NCI-H226 (cell line): ENCODE data around the gene PCNX1.
"Not testable (repeated sequence)": the region's sequence is repeated elsewhere in the genome, so short reads cannot be mapped to it uniquely, and the experiment has no call there.

ENCODE experiments used
- DNase-seq: peaks from one replicate; pipeline ENCODE4 v3.0.0-alpha.2; 2015

Gene PCNX1

DNA sequence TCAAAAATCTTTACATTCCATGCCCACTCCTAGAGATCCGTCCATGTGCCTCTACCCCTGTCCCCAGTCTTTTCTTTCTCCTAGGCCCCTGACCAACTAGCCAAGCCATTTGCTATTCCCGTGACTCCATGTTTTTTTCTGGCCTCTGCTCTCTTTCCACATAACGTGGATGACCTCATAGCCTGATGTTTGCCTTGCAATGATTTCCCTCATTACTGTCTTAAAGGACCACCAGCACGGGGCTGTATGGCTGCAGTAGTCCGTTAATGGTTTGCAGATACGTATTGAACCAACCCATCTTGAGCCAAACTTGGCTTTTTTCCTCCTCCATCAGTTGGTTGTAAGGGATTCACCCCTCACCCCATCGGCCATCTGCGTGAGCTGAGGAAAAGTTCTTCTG lies 226.0 kb downstream of the PCNX1 start:
- DNase-seq, result no peak

DNA sequence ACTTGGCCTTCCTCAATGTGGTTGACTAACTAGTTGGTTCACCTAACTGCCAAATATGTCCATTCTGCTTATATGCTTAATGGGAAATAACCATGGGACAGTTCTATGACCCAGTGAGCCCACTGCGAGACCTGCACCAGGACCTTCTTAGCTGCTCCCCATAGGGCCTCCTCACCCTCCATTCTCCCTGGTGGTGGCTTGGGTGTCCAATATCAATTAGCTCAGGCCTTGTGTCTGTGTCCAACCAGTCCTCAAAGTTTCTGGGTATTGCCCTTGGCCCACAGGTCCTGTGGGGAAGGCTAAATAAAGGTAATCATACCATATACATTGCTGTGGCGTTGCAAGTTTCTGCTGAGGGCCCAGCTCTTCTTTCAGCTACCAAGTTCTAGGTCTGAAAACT lies 228.2 kb downstream of the PCNX1 start:
- DNase-seq, result no peak

DNA sequence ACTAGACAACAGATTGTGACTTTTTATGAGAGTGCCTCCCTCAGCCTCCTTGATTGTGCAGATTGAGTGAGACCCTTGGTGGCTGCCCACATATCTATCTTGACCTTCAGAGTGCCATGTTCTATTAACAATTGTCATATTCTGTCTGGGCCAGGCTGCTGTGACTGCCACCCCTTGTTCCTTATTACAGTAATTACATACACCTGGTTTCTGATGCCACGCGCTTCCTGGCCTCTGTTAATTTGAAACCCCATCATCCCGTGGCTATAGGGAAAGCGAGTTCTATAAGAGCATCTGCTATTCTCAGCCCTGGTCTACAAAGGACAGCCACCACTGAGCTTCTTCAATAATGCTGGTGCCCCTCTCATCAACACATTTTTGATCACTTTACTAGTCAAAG lies 228.7 kb downstream of the PCNX1 start:
- DNase-seq, result no peak

DNA sequence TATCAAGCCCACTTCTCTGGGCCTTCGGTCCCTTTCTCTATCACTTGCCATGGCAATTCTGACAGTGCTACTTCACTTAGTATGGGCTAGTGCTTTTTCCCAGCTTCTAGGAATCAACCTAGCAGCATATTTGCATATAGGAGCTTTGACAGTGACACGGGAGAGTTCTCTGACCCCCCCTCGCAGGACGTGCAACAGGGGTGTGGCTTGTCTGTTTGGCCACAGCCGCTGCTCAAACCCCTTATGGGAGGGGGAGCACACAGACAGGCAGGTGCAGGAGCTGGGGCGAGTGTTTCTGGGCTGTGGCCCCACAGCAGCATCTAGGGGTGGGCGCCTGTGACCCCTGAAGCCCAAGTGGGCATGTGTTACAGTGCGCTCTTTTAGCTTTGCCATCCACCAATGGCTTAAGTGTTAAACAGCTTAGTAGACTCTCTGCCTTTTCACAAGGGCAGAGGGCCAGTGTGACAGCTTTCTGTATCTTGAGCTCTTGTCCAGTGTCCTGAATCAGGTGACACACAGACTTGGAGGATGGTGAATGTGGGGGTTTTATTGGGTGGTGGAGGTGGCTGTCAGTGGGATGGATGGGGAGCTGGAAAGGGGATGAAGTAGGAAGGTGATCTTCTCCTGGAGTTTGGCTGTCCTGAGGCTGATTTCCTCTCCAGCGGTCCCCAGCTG lies 229.3 kb downstream of the PCNX1 start:
- DNase-seq, result no peak

DNA sequence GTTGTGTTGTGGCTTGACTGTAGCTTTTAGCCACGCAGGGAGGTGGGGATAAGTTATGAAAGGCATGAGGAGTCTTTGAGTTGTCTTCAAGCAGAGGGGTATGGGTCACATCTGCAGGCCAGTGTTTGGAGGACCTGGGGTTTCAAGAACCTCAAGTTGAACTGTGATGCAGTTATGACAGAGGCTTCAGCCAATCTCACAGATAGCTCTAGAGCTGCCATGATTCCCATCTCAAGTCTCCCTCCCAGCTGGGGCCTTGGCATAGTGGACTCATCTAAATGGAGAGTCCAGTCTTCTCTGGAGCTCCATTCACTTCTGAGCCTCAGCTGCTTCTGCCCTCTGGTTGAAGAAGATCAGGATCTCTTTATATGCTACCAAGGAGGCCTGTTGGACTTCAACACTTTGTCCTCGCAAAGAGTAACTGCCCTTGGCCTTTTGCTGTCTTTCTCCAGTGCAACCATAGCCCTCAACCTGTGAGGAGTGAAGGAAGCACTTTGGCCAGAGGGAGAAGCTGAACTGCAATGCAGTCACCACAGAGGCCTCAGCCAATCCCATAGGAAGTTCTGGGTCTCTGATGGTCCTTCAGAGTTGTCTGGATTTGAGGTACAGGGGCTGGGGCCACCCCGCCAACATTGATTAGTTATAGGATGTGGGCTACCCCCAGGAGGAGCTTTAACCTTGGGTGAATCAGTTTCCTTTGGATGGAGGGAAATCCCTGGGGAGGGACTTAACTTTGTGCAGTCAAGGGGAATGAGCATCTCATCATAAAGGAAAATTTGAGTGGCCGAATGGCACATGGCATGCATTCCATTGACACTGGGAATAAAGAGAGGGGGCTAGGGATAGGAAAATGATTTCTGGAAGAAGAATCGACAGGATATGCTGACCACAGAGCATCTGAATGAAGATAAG lies 230.5 kb downstream of the PCNX1 start:
- no peak for DNase-seq

DNA sequence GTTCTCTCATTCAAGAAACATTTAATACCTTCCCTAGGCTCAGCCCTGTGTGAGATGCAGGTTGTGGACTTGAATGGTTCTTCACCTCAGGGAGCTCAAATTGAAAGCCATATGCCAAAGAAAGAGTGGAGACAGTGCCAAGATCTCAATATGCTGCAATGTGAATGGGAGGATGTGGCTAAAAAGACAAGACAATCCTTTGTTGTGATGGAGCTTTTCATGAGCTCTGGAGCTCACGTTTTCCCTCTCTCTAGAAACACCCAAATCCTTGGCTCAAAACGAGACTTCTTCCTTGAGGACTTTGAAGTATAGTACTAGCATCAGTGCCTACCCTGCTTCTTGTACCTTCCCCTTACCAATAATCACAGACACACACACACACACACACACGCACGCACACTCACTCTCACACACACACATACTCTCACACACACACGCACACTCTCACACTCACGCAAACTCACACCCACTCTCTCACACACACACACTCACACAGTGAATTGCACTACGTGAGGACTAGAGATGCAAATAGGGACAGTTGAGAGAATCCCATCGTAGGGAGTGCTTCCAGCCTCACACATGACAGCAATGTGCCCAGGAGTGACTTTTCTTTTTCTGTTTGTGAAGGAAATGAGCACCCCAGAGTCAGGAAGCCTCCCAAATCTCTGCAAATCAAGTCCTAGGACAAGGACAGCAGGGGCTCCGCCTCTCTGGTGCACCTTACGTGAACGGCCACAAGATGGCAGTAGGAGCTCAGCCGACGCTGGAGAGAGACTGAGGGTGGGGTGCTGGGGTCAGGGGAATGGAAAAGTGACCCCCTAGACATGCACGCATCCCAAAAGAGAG lies 231.4 kb downstream of the PCNX1 start:
- peak; percentile 33 for DNase-seq

DNA sequence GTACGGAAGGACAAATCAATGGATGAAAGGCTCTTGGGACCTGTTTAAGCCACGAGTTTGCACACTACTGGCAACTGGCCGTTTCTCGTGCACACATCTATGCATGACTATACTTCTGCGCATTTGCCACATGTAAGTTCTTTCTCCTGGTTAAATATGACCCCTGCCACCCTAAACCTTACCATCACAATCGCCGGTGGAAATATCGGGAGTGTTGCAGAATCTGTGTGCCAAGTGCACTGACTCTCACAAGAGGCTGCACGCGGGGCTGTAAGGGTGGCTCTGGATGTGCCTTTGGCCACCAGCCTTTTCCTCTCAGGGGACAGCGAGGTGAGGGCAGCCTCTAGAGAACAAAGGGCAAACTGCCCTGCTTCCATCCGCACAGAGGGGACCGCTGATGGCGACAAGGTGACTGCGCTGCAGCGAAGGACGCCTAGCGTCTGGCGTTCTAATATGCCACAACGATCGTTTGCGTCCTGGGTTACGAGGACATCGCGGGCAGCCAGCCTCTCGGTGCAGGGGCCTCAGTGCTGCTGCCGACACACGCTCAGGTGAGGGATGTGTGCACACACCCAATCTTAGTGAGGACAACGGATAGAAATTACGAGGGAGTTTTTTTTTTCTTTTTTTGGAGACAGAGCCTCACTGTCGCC lies 232.2 kb downstream of the PCNX1 start:
- no peak for DNase-seq

DNA sequence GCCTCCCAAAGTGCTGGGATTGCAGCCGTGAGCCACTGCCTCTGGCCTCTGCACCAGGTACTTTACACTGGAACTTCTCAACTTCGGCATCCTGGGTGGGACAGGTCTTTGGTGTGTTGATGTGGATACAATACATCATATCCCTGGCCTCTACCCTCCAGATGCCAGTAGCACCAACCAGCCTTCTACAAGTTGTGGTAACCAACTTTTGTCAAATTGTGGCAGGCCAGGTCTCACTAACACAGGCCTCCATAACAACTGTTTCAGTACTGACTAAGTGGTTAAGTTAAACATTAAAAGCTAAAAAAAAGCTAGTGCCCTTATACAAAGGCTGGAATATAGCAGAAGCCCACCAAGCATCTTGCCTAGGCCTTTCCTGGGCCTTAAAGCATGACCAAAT lies 232.9 kb downstream of the PCNX1 start:
- DNase-seq, result no peak

DNA sequence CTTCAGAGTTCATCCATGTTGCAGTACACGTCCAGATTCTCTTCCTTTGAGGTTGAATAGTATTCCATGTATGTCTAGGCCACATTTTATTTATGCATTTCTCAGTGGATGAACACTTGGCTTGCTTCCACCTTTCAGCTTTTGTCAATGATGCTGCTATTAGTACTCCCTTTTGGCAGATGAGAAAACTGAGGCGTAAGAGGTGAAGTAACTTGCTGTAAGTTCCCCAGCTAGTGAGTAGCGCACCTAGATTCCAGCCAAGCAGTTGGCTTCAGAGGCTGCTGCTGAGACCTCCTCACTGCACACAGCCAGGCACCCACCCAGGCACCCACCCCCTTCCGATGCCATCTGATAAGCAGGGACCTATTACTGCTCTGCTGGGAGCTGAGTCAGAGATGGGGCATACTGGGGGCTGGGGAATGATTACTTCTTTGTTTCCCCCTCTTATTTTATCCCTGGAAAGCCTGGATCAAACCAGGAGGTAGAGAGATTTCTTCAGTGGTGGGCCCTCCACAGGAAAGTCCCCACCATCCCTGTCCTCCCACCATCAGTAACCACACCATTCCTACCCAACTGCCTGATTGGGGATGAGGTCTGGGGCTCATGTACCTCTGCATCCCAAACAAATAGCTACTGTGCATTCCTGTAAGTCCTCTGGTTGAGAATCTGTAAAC lies 234.6 kb downstream of the PCNX1 start:
- DNase-seq, result peak; percentile 16

DNA sequence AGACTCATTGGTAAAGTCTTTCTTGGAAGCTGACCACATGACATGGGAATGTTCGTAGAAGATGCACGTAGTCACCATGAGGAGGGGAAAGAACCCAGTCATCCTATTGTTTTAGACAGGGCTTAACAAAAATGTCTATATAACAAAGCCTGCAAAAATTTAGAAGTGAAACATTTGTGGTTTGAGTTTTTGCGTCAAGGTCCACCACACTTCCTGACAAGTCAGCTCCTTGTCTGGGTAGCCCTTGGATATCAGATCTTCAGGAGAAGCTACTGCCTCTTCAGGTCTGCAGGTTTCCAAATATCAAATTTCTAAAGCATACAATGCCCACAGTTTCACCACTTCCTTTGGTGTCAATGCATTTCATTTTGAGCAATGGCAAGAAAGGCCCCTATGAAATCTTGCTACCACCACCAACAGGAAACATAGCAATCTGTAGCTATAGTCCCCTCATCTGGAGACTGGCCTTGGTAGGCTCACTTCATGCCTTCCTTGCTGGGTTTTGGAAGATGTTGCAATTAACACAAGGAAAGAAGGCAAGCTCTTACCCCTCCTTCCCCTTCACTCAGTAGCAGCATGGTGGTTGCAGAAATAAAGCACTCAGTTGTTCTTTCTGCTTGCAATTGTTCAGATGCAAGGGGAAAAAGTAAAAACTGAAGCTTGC lies 235.2 kb downstream of the PCNX1 start:
- DNase-seq, result peak; percentile 93

DNA sequence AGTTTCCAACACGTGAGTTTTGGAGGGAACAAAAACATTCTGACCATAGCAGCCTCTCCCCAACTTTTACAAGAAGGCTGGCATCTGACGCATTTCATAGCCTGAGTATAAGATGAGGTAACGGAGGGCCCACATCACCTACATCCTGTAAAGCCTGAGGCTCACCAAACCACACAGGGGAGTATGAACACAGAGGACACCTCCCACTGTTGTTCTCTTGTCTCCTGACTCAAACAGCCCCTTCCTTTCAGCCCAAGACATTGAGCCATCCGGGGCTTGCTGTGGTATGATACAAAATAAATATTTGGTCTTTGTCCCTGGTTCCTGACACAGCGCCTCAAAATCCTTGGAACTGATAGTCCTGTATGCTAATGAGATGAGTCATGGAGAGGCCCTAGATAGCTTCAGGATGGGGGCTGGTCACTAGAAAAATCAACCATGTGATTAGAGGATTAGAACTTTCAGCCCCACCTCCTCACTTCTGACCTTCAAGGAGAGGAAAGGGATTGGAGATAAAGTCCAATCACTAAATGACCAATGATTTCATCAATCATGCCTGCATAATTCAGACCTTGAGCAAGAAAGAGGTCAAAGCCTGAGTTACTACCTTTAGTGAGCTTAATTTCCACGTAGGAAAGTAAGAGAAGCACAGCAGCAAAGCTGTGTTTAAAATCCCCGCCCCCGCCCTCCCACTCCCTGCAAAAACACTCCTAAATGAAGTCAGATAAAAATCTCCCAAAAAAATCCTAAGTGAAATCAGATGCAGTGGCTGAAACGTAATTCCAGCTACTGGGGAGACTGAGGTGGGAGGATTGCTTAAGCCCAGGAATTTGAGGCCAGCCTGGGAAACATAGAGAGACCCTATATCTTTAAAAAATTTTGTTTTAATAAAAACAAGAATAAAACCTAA lies 236.4 kb downstream of the PCNX1 start:
- DNase-seq, result peak; percentile 97

DNA sequence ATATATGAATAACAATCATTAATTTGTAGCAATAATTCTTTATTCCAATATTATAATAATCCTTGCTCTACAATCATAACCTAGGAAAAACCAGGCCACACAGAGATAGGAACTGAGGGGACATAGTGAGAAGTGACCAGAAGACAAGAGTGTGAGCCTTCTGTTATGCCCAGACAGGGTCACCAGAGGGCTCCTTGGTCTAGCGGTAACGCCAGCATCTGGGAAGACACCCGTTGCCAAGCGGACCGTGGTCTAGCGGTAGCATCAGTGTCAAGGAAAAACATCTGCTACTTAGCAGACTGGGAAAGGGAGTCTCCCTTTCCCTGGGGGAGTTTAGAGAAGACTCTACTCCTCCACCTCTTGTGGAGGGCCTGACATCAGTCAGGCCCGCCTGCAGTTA lies 240.1 kb downstream of the PCNX1 start:
- DNase-seq, result not testable (repeated sequence)

DNA sequence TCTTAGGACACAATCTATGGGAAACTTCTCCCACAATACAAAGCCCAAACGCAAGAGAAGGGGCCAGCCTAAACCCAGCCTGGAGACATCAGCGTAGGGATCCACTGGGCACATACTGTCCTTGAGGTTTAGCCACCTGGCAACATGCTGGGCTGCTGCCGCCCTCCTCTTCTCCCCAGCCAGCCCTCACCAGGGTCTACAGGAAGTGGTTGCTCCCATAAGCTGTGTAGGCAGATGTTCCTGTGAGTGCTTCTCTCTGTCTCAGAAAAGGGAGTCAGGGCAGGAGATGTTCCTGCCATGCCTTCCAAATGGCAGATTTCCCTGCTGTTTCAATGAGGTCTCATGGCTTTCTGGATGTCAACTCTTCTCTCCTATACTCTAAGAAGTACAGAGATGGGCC lies 241.4 kb downstream of the PCNX1 start:
- DNase-seq, result no peak

DNA sequence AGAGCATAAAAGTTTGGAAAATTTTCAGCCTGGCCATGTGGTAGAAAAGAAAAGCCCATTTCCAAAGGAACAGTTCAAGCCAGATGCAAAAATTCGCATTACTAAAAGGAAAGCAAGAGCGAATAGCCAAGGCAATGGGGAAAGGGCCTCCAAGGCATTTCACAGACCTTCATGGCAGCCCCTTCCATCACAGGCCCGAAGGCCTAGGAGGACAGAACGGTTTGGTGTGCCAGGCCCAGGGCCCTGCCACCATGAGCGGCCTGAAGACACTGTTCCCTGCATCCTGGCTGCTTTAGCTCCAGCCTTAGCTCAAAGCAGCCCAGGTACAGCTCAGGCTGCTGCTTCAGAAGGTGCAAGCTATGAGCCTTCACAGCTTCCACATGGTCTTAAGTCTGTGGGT lies 243.5 kb downstream of the PCNX1 start:
- no peak for DNase-seq

DNA sequence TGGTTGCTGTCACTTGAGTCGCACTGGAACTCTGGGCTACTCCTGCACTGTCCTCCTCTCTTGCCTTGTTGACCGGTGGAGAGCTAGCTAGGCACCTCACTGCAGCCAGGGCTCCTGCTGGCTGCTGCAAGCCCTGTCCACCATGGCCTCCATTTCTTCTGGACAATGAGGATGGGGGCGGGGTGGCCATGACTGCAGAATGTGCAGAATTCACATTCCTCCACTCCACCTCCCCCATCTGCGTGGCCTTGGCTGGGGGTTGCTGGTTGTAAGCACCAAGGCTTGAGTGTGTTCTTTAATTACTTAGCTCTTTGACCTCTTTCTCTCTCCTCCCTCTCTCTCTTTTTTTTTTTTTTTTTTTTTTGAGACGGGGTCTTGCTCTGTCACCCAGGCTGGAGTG lies 248.5 kb downstream of the PCNX1 start:
- no peak for DNase-seq

DNA sequence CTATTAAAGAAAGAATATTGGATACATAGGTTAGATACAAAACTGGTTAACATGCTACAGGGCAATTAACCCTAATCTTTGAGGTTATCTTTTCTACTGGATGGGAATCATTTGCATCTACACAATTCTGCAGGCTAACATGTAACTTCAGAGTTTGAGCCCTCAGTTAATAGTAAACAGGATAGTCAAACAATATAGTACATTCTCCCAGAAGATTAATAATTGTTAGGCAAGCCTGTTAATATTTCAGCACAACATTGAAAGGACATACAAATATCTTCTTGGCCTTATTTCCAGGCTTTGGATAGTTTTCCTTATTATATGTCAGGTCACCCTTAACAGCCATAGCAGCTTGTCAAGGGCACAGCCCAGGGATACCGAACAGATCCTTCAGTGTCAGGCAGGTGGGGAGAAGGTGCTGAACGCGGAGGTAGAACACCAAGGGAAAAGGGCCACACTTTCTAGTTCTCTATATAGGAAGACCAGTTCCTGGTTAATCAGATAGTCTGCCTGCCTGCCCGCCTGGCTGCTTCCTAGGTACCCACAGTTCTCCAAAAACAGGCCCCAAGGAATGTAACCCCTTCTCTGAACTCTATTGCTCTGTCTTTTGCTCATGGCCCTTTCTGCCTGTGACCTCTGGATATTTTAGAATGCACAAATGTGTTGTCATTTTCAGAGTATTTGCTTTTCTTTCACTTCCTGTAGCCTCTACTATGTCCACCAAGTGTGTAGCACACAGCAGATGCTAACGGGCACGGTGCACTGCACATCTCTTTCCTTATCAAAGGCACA lies 256.0 kb downstream of the PCNX1 start:
- no peak for DNase-seq

DNA sequence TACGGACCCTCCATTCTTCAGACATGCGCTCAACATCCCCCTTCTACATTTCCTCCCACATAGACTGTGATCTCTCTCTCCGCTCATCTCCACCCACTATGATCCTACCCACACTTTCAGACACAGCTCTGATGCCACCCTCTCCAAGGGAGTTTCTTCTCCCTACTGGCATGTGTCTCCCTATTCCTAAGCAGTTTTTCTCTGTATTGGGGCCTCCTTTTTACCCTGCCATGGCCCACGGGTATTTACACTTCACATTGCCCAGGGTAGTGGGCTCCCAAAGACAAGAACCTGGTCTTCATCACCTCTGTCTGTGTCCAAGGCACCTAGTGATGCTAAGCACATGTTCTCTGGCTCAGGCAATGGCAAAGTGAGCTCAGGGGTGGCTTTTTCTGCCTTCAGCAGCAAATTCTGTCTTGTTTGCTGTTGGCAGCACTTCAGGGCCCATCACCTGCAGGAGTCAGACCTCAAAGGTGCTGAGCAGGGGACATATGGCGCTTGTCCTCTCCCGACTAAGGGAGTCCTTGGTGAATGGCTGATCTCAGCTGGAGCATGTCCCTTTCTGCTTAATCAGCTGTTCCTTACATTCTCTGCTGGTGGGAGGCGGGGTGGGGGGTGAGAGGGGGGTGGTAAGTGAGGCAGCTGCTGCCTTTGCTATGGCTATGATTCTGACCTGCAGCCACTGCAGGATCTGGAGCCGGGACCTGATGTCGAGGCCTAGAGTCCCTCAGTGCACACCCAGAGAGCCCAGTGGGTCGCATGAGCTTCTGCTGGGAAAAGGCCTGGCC lies 256.8 kb downstream of the PCNX1 start:
- DNase-seq, result no peak
